Forelimb muscle (tissue), 1 donor: ENCODE results near the gene VAV2. TPM values are rescaled to one million over a fixed set of nuclear protein-coding genes. Genes with fewer than 3 reads are reported as not detected.
A peak's percentile ranks its signal among the peaks of the same experiment; 100 is the strongest.

Experiments
- DNase-seq: peaks from one replicate; pipeline ENCODE4 v3.0.0-alpha.2; 2013; ENCODE audit warnings: low read depth
- polyA plus RNA-seq: library from polyadenylated mRNA; unstranded; fragments of 120-200 nt; gene quantifications from one replicate; pipeline ENCODE4 v1.2.1, GENCODE V29; 2013; ENCODE audit not compliant: insufficient read length

Gene VAV2
- polyA plus RNA-seq, 1 donor: 13.5 TPM

DNA sequence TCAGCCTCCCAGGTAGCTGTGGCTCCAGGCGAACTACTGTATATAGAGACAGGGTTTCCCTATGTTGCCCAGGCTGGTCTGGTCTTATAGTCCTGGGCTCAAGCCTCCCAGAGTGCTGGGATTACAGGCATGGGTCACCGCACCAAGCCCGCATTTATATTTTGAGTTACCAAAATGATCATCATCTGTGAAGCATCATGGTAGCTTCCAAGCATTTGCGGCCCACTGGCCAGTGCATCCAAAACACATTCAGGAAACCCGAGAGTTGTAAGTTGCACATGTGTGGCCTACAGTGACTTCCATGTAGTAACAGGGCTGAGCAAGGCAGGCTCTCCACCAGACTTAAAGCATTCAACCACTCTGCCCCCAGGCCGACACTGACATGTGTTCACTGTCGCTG, 35.4 kb upstream of the VAV2 start:
- DNase-seq: no peak

DNA sequence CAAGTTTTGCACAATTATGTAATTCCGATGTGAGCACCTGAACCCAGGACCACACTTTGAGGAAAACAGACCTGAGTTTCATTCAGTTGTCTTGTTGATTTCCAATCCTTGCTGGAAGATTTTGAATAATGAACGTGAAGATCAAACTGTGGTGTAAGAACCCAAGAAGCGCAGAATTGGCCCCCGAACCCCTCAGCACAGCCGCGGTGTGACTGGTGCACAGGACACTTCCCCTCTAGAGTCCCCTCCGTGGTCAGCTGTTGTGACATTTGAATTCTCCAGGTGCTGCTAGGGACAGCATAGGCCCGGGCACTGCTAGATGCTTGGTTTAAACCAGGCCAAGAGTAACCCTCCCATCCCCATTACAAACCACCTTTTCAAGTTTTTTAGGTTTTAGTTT, 34.9 kb upstream of the VAV2 start:
- no peak for DNase-seq

DNA sequence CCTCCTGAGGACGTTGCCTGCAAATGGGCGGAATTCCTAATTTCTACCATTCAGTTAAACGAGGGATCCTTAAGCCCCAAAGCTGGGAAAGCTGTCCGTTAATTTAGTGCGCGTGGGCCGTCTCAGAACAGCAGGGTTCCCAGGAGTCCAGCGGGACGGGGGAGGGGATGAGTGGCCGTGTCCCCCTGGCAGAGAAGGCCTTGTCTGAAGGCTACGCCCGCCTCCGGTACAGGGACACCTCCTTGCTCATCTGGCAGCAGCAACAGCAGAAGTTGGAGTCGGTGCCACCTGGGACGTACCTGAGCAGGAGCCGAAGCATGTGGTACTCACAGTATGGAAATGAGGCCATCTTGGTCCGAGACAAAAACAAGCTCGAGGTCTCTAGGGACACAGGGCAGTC, 34.5 kb upstream of the VAV2 start:
- DNase-seq: no peak

DNA sequence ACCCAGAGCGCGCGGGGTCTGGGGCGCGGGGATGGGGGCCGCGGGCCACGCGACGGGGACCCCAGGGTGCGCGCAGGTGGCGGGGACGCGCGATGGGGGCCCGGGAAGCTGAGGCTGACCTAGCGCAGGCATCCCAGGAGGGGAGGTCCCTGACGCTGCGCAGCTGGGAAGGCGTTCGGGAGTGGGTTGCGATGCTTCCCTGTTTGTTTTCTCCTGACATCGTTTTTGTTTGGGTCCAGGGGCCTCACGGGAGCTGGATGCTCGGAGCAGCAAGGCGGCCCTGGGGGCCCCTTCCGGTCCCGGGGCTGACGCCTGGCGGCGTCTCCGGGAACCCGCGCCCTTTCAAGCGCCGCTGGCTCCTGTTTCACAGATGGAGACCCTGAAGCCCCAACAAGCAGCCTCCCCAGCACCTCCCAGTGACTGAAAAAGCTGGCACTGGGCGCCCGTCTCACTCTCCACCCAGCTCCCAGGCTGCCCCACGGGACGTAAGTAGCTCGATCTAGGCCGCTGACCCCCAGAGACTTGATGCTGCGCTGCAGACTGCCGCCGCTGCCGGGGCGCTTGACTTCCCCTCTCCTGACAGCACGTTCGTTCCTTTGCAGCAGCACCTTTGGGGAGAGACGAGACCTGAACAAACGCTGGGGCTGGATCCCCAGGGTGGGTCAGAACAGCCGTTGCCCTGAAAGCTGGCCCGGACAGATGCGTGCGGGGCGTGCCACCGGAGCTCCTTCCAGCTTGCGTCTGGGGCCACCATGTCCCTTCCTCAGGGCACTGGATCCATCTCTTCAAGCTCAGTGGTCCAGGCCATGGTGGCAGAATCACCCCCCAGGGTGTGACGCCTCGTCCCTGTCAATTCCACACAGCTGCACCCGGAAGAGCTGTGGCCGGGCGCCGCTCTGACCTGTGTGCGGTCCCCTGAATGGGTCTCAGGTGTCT, 33.8 kb upstream of the VAV2 start:
- DNase-seq: no peak

DNA sequence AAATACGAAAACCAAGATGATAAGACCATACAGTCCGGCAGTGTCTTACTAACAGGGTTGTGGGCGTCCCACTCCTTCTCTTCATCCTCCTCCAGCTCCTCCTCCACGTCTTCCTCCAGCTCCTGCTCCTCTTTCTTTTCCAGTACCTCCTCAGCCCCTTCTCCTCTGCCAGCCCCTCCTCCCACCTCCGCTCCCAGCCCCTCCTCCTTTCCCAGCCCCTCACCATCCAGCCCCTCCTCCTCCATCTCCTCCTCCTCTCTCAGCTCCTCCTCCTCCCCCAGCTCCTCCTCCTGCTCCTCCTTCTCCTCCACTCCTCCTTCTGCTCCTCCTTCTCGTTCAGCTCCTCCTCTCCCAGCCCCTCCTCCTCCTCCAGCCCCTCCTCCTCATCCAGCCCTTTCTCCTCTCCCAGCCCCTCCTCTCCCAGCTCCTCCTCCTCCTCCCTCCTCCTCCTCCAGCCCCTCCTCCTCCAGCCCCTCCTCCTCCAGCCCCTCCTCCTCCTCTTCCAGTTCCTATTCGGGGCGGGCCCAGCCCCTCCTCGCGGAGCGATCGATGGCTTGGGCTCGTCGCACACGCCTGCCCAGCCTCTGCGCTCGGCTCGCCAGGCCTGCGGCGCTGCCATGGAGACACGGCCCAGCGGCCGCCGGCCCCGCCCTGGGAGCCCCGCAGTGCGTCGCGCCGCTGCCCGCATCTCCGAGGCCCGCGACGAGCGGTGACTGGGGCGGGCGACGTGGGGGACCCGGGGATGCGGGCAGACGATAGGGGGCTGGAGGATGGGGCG, 32.9 kb upstream of the VAV2 start, which contains the start of gene BRD3OS:
BRD3OS (plus strand) TSS at position 654 of the 778 bp plus-strand sequence. CDS start 1,267 bp downstream, outside the sequence.
- DNase-seq: peak; percentile 89

DNA sequence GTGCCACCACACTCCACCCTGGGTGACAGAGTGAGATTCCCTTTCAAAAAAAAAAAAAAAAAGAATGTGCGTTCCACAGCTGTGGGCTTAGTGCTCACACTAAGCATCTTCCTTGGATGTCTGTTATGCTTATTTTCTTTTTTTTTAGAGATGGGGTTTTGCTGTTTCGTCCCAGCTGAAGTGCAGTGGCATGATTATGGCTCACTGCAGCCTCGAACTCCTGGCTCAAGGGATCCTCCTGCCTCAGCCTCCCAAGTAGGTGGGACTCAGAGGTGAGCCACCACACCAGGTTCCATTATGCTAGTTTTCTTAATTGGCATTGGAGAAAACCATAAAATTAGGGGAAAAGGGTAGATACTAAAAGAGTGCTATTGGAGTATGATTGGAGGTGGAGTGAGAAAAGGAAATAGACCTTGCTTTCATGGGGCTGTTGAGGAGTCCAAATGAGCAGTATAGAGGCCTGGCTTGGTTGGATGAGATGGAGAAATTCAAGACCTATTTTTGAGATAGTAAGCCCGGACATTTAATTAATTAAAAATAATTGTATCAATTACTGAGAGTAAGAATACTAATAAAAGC, 32.2 kb upstream of the VAV2 start:
- no peak for DNase-seq

DNA sequence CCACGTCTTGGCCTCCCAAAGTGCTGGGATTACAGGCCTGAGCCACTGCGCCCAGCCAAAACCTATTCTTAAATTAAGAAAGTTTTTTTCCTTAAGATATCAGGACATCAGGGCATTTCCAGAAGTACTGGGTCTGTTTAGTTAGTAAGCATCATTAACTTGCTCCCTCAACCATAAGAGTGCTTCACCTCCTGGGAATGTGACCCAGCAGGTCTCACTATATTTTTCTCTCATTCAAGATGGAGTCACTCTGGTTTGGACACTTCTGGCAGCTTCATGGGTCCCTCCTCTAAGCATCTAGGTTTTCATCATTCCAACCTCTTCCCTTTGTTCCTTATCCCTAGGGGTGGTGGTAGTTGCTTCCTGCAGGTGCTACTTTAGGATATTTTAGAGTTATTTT, 22.8 kb upstream of the VAV2 start:
- no peak for DNase-seq

DNA sequence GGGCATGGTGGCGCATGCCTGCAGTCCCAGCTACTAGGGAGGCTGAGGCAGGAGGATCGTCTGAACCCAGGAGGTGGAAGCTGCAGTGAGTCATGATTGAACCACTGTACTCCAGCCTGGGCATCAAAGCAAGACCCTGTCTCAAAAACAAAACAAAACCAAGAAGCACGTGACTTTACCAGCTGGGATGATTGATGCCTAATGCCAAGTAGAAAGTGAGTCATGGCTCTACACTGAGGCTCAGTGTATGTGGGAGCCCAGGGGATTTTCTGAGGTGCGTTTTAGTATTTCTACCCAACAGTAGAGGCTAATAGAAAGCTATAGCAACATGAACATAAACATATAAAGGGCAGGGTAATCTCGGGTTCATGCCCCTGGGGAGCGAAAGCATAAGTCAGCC, 19.3 kb upstream of the VAV2 start:
- no peak for DNase-seq

DNA sequence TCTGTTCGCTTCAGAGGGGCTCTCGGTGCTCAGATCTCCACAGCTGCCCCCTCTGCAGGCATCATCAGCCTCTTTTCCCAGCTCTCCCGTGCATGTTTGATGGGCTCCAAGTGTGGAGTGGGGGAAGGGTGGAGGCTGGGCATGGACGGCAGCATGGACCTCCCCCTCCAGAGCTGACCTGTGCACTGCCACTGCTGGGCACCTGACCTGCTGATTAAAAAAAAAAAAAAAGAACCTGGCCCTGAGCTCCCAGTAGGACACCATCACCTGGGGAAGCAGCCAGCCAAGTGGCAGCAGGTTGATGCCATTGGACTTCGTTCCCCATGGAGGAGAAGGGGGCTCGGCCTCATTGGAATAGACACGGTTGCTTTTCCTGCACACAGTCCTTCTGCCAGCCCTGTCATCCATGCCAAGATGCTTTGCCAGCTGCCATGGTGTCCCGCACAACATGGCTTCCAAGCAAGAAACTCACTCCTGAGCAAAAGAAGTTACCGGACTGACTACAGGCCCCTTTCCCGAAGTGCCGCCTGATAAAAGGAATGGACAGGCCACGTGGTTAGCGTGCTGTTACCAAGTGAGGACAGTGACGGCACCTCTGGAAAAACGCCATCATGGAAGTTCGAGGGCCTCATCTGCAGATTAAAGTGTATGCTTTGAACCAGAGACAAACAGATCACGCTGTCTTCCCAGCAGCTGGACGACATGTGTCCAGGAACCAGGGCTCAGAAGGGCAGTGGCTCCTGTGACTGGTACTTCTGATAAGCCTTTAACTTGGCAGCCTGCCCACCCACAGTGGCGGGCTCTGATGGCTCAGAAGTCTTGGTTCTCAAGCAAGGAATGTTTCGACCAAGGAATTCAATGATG, 18.4 kb upstream of the VAV2 start:
- no peak for DNase-seq

DNA sequence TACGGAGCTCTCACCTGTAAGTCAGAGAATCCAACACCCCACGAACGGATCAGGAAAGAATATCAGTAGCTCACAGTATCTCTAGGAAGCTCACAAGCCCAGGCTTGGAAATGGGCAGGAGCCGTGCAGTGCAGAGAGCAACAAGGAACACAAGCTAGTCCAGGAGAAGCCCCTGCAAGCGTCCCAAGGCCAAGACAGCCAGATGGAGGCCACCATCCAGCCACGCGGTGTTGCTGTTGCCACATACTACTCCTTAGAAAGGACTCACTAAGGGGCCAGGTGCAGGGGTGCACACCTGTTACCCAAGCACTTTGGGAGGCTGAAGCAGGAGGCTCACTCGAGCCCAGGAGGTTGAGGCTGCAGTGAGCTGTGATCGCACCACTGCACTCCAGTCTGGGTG, 15.4 kb upstream of the VAV2 start:
- DNase-seq: no peak

DNA sequence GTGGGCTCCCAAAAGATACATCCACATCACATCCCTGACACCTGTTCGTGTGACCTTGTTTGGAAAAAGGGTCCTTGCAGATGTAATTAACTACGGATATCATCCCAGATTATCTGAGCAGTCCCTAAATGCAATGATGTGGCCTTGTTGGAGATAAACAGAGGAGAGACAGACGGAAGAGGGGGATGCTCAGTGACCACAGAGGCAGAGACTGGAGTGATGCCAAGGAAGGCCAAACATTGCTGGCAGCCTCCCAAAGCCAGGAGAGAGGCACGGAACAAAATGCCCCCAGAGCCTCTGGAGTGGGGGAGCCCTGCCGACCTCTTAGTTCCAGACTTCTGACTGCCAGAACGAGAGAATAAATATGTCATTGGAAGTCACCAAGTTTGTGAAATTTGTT, 15.0 kb upstream of the VAV2 start:
- DNase-seq: no peak

DNA sequence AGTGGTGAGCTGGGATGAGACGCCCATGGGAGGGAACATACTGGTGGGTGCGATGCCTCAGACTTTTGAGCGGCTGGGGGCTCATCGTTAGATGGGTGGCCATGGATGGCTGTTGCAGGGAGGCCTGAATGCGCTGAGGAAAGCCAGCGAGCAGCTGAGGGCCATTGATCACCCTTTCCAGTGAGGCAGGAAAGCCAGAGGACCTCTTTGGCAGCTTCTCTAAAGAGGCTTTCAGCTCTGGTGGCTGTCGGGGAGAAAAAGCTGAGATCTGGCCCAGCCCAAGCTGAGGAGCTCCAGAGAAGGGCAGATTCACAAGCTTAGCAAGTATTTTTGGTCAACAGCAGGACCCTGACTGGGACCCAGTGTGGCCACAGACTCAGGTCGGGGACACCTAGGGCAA, 13.3 kb upstream of the VAV2 start:
- no peak for DNase-seq

DNA sequence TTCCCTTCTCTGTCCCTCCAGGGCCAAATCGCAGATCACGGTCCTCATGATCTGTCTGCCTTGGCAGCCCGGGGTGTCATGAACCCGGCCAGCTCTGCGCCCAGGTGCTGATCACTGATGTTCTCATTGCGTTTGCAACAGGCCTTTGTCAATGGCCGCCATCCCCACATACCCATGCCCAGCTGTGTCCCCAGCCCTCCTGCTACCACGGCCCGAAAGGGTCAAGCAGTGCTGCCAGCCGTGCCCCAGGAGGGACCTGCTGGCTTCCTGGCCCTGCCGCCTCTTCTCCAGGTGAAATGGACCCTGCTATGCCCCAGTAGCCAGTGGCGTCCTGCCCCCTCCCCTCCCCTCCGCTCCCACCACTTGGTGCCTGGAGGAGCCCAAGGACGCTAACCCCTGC, 12.8 kb upstream of the VAV2 start:
- DNase-seq: no peak

DNA sequence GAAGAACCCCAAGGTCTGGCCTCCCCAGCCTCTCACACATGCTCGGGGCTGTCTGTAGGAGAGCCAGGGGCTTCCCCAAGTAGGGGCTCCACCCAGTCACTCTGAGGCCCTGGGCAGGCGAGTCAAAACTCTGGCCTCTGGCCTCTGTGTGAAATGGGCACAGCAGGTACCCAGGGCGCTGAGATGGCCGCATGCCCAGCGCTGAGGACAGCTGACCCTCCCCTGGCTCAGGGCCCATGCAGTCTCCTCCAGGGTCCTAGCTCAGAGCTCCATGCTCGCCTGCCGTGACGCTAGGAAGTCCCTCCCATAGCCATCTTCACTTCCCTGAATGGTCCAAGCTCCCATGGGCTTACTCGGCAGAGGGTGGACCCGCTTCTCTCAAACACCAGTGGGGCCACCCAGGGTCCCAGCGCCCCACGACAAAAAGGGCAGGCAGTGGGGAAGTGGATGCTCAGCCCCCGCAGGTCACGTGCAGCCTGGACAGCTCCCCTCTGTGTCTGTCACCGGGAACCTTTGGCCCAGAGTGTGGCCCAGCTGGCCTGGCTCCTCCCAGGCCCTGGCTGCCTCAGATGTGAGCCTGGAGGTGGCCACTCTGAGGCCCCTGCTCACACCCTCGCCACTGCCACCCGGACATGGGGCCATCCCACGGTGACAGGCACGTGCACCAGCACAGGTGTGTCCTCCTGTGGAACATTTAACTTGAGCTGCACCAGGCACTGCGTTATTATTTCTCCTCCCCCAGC, 12.2 kb upstream of the VAV2 start:
- no peak for DNase-seq

DNA sequence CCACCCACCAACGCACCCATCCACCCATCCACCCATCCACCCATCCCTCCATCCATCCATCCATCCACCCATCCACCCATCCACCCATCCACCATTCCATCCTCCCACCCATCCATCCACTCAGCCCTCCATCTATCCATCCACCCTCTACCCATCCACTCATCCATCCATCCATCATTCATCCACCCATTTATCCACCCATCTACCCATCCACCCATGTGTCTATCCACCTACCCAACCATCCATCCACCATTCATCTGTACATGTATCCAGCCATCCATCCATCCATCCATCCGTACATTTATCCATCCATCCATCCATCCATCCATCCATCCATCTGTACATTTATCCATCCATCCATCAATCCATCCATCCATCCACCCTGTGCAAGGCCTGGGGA, 11.1 kb upstream of the VAV2 start:
- DNase-seq: no peak

DNA sequence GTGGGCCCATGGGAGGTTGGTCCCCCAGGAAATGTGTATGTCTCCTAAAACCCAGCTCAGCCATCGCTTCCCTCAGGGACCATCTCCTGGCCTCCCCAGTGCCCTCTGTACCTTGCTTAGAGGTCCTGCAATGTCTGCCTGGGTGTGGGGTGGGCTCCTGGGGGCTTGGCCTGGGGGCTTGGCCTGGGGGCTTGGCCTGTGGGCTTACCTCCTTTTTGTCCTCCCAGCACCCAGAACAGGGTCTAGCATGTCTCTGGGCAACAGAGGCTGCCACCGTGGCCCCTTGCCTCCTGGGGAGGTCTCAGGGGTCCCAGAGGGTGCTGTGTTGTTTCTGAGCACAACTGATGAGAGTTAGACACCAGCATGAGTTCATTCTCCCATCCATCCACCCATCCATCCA, 10.7 kb upstream of the VAV2 start:
- DNase-seq: no peak

DNA sequence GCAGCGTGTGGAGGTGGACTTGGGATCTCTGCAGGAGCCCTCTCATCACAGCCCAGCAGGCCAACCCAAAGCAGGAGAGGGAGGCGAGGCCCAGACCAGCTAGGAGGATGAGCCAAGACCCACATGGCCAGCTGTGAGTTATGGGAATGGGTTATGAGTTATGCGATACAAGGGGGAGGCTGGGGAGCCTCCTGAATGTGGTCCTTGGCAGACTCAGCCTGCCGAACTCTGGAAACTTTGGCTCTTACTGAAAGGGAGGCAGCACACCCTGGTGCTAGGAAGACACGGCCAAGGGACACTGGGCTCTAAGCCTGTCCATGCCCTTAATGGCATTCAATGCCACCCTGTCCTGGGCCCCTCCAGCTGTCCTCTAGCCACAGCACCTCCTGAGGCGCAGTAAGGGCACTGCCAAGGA, 7.7 kb upstream of the VAV2 start:
- DNase-seq: no peak

DNA sequence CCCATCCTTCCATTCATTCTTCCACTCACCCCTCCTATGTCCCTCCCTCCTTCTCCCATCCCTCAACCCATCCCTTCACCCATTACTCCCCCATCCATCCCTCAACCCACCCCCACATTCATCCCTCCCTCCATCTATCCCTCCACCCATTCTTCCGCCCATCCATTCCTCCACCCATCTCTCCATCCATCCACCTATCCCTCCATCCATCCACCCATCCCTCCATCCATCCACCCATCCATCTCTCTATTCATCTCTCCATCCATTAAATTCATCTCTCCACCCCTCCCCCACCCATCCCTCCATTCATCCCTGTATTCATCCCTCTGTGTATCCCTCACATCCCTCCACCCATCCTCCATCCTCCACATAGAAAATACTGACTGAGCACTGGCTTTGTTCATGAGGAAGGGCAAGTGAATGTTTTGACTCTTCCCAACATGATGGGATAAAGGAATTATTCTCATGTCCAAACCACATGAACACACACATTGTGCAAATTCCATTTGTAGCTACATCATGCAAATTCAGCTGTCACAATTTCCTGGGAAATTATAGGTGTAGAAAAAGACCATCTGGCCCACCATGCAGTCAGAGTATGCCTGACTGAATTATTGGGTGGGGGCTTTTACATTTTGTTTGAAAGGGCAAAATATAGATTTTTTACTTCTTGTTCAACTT, 6.9 kb upstream of the VAV2 start:
- DNase-seq: no peak

DNA sequence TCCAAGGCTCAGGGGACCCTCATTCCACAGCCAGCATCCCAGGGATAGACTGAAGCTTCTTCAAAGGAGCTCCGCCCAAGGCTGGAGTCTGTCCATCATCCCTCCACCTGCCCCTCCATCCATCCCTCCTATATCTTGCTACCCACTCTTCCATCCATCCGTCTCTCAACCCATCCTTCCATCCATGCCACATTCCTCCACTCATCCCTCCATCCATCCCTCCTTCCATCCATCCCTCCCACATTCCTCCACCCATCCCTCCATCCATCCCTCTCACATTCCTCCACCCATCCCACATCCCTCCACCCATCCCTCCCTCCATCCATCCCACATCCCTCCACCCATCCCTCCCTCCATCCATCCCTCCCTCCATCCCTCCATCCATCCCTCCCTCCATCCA, 5.5 kb upstream of the VAV2 start:
- no peak for DNase-seq
